Measurements from ENCODE around the gene ACSL3. TPM values are rescaled to one million over a fixed set of nuclear protein-coding genes. Genes with fewer than 3 reads are reported as not detected.

Gene ACSL3
- total and polyA plus RNA-seq, 2 experiments from 2014 or later, result 108 to 148 TPM

DNA sequence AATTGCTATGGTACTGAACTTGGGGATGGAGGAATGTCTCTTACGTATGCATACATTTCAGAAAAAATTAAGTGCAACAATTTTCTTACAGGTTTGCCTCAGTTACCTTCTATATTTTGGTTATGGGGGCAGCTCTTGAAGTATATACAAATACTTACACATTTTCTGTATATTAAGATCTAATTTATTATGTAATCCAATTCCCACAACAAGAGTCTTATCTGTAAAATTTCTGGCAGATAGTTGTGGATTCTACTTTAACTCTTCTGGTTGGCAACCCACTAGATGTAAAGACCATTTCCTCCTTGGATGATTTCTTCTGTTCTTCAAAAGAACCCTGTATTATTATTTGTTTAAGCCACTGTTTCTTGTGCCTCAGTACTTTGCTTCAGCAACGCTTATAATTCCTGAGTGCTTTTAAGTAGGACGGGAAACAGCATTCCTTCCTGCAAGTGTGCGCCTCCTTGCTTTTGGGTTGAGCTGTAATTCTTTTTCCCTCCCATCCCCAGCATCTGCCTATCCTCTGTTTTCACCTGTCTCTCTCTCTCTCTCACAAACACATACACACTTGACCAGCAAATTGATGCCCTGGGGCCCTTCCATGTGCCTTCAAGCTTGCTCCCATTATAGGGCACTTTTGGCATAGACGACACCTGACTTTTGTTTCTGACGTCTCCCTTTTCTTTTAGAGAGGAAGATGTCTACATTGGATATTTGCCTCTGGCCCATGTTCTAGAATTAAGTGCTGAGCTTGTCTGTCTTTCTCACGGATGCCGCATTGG is 61.4 kb downstream of the ACSL3 start:
- DNase-seq (ENCODE audit: low read depth in 1 of 2, low spot score in 1 of 2), result no peak
- Histone ChIP-seq H3K4me1 (ENCODE audit: low read depth) (no peaks in the 10 kb centered on the region), H3K27me3 (no peaks in the 10 kb centered on the region), H3K4me3 (no peak overlapping the region), H3K27ac (peak overlapping the region; percentile 48), H3K36me3 (peaks cover 81% of the 10 kb centered on the region), H3K9me3 (ENCODE audit: low read depth) (no peaks in the 10 kb centered on the region)
- TF ChIP-seq, protein P1, sequence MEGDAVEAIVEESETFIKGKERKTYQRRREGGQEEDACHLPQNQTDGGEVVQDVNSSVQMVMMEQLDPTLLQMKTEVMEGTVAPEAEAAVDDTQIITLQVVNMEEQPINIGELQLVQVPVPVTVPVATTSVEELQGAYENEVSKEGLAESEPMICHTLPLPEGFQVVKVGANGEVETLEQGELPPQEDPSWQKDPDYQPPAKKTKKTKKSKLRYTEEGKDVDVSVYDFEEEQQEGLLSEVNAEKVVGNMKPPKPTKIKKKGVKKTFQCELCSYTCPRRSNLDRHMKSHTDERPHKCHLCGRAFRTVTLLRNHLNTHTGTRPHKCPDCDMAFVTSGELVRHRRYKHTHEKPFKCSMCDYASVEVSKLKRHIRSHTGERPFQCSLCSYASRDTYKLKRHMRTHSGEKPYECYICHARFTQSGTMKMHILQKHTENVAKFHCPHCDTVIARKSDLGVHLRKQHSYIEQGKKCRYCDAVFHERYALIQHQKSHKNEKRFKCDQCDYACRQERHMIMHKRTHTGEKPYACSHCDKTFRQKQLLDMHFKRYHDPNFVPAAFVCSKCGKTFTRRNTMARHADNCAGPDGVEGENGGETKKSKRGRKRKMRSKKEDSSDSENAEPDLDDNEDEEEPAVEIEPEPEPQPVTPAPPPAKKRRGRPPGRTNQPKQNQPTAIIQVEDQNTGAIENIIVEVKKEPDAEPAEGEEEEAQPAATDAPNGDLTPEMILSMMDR (IDR thresholded peaks at IDR 0.05; ENCODE audit: low read depth, low read length), result no peak

GRCh38 chr2:222926915-222927314 is 66.1 kb downstream of the ACSL3 start:
- no peaks in the 10 kb centered on the region for H3K9me3 ChIP-seq (ENCODE audit: low read depth)
- peaks cover 80% of the 10 kb centered on the region for H3K36me3 ChIP-seq
- peak overlapping the region; percentile 45 for H3K27ac ChIP-seq
- no peak overlapping the region for H3K4me3 ChIP-seq
- no peaks in the 10 kb centered on the region for H3K4me1 ChIP-seq (ENCODE audit: low read depth)
- no peaks in the 10 kb centered on the region for H3K27me3 ChIP-seq
- TF ChIP-seq, protein P1 (IDR thresholded peaks at IDR 0.05; ENCODE audit: low read depth, low read length), result no peak
- DNase-seq (ENCODE audit: low read depth in 1 of 2, low spot score in 1 of 2), result no peak

GRCh38 chr2:222927600-222927999 is 66.8 kb downstream of the ACSL3 start:
- peak overlapping the region; percentile 45 for H3K27ac ChIP-seq
- no peak overlapping the region for H3K4me3 ChIP-seq
- TF ChIP-seq, protein P1 (IDR thresholded peaks at IDR 0.05; ENCODE audit: low read depth, low read length), result no peak
- no peak for DNase-seq (ENCODE audit: low read depth in 1 of 2, low spot score in 1 of 2)
- no peaks in the 10 kb centered on the region for H3K9me3 ChIP-seq (ENCODE audit: low read depth)
- H3K36me3 ChIP-seq, result peaks cover 76% of the 10 kb centered on the region
- no peaks in the 10 kb centered on the region for H3K27me3 ChIP-seq
- H3K4me1 ChIP-seq (ENCODE audit: low read depth), result no peaks in the 10 kb centered on the region

DNA sequence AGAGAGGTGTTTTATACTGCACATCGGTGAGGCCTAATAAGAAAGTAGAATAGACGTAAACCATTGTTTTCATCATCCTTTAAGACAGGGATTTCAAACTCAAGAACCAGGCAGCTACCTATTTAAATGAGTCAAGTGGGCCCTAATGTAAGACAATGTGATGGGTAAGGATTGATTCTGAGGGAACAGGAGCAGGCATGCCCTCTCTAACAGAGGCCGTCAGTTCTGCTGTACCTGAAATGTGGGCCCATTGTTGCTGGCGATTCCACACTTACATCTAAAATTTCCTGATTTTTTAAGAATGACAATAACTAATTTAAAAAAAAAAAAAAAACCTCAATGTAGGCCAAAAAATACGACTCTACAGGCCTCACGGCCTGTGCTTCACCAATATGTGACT is 67.5 kb downstream of the ACSL3 start:
- Histone ChIP-seq H3K36me3 (peaks cover 74% of the 10 kb centered on the region), H3K4me1 (ENCODE audit: low read depth) (no peaks in the 10 kb centered on the region), H3K9me3 (ENCODE audit: low read depth) (no peaks in the 10 kb centered on the region), H3K4me3 (no peak overlapping the region), H3K27me3 (no peaks in the 10 kb centered on the region), H3K27ac (peak overlapping the region; percentile 12)
- TF ChIP-seq, protein P1 (IDR thresholded peaks at IDR 0.05; ENCODE audit: low read depth, low read length), result no peak
- no peak for DNase-seq (ENCODE audit: low read depth in 1 of 2, low spot score in 1 of 2)

- no peaks in the 10 kb centered on the region for H3K4me1 ChIP-seq (ENCODE audit: low read depth)
- peak overlapping the region; percentile 35 for H3K27ac ChIP-seq
- H3K36me3 ChIP-seq, result peaks cover 74% of the 10 kb centered on the region
- DNase-seq (ENCODE audit: low read depth in 1 of 2, low spot score in 1 of 2), result peak in 1 of 2 donors; percentile 24
- TF ChIP-seq, protein P1 (IDR thresholded peaks at IDR 0.05; ENCODE audit: low read depth, low read length), result no peak
- no peak overlapping the region for H3K4me3 ChIP-seq
- H3K27me3 ChIP-seq, result no peaks in the 10 kb centered on the region
- H3K9me3 ChIP-seq (ENCODE audit: low read depth), result no peaks in the 10 kb centered on the region
Observed at GRCh38 chr2:222930862-222931261, 70.0 kb downstream of the ACSL3 start.
